ENCODE measurements around the gene KDSR.

- TF ChIP-seq CTCF (conservative IDR thresholded peaks at IDR 0.05 in 1 of 2, IDR thresholded peaks at IDR 0.05 in 1 of 2; ENCODE audit: low read depth in 1 of 2, low read length in 2 of 2) (no peak), EZH2 (IDR thresholded peaks at IDR 0.05; ENCODE audit: low read length, missing control alignments) (no peak)
These were observed 10.6 kb downstream of the KDSR start for GRCh38 chr18:63356272-63356896.

All from fibroblast of lung (primary cell).